Measurements from ENCODE around the gene PDZD2. TPM values are rescaled to one million over a fixed set of nuclear protein-coding genes. Genes with fewer than 3 reads are reported as not detected.

The PDZD2 gene
- total and polyA plus RNA-seq, 2 experiments from 2014 or later = 8.3 to 16.9 TPM

DNA sequence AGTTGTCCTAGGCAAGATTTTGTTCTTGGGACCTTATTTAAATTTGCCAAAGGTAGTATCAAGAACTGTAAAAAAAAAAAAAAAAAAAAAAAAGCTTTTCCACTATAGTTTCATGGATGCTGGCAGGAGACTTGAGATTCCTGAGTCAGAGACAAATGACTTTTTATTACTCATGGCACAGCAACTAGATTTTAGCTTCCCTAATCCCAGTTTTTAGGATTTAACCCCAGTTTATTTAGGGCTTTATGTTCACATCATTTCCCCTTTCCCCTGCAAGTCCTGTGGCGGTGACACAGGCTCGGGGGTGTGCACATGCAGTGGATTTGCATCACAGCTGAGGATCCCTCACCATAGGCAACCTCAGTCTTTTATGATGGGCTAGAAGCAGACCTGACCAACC lies 390.3 kb downstream of the PDZD2 start:
- Mint-ChIP-seq H3K4me1 (peaks cover 25% of the 10 kb centered on the region), H3K9me3 (no peaks in the 10 kb centered on the region), H3K36me3 (ENCODE audit: low read depth) (no peaks in the 10 kb centered on the region; the same call in 2 of the 3 replicates), H3K27ac (no peak overlapping the region), H3K27me3 (ENCODE audit: insufficient read depth, low read depth, poor library complexity) (peaks cover 3% of the 10 kb centered on the region), H3K4me3 (no peak overlapping the region)
- no peak overlapping the region for H3K4me2 ChIP-seq
- no peaks in the 10 kb centered on the region for H3F3A ChIP-seq (replicated peaks; ENCODE audit: low read depth)
- no peaks in the 10 kb centered on the region for H3K9me2 ChIP-seq (ENCODE audit: insufficient read depth)
- no peak overlapping the region for H2AFZ ChIP-seq
- TF ChIP-seq STAT1 (IDR thresholded peaks at IDR 0.05; ENCODE audit: unreplicated experiment) = no peak
- no peak for TF ChIP-seq CREB1 (CRISPR knock-in tag; IDR thresholded peaks at IDR 0.05; ENCODE audit: low read depth)
- TF ChIP-seq, protein P1, sequence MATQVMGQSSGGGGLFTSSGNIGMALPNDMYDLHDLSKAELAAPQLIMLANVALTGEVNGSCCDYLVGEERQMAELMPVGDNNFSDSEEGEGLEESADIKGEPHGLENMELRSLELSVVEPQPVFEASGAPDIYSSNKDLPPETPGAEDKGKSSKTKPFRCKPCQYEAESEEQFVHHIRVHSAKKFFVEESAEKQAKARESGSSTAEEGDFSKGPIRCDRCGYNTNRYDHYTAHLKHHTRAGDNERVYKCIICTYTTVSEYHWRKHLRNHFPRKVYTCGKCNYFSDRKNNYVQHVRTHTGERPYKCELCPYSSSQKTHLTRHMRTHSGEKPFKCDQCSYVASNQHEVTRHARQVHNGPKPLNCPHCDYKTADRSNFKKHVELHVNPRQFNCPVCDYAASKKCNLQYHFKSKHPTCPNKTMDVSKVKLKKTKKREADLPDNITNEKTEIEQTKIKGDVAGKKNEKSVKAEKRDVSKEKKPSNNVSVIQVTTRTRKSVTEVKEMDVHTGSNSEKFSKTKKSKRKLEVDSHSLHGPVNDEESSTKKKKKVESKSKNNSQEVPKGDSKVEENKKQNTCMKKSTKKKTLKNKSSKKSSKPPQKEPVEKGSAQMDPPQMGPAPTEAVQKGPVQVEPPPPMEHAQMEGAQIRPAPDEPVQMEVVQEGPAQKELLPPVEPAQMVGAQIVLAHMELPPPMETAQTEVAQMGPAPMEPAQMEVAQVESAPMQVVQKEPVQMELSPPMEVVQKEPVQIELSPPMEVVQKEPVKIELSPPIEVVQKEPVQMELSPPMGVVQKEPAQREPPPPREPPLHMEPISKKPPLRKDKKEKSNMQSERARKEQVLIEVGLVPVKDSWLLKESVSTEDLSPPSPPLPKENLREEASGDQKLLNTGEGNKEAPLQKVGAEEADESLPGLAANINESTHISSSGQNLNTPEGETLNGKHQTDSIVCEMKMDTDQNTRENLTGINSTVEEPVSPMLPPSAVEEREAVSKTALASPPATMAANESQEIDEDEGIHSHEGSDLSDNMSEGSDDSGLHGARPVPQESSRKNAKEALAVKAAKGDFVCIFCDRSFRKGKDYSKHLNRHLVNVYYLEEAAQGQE (IDR thresholded peaks at IDR 0.05; ENCODE audit: unreplicated experiment) = no peak
- TF ChIP-seq, protein P2, sequence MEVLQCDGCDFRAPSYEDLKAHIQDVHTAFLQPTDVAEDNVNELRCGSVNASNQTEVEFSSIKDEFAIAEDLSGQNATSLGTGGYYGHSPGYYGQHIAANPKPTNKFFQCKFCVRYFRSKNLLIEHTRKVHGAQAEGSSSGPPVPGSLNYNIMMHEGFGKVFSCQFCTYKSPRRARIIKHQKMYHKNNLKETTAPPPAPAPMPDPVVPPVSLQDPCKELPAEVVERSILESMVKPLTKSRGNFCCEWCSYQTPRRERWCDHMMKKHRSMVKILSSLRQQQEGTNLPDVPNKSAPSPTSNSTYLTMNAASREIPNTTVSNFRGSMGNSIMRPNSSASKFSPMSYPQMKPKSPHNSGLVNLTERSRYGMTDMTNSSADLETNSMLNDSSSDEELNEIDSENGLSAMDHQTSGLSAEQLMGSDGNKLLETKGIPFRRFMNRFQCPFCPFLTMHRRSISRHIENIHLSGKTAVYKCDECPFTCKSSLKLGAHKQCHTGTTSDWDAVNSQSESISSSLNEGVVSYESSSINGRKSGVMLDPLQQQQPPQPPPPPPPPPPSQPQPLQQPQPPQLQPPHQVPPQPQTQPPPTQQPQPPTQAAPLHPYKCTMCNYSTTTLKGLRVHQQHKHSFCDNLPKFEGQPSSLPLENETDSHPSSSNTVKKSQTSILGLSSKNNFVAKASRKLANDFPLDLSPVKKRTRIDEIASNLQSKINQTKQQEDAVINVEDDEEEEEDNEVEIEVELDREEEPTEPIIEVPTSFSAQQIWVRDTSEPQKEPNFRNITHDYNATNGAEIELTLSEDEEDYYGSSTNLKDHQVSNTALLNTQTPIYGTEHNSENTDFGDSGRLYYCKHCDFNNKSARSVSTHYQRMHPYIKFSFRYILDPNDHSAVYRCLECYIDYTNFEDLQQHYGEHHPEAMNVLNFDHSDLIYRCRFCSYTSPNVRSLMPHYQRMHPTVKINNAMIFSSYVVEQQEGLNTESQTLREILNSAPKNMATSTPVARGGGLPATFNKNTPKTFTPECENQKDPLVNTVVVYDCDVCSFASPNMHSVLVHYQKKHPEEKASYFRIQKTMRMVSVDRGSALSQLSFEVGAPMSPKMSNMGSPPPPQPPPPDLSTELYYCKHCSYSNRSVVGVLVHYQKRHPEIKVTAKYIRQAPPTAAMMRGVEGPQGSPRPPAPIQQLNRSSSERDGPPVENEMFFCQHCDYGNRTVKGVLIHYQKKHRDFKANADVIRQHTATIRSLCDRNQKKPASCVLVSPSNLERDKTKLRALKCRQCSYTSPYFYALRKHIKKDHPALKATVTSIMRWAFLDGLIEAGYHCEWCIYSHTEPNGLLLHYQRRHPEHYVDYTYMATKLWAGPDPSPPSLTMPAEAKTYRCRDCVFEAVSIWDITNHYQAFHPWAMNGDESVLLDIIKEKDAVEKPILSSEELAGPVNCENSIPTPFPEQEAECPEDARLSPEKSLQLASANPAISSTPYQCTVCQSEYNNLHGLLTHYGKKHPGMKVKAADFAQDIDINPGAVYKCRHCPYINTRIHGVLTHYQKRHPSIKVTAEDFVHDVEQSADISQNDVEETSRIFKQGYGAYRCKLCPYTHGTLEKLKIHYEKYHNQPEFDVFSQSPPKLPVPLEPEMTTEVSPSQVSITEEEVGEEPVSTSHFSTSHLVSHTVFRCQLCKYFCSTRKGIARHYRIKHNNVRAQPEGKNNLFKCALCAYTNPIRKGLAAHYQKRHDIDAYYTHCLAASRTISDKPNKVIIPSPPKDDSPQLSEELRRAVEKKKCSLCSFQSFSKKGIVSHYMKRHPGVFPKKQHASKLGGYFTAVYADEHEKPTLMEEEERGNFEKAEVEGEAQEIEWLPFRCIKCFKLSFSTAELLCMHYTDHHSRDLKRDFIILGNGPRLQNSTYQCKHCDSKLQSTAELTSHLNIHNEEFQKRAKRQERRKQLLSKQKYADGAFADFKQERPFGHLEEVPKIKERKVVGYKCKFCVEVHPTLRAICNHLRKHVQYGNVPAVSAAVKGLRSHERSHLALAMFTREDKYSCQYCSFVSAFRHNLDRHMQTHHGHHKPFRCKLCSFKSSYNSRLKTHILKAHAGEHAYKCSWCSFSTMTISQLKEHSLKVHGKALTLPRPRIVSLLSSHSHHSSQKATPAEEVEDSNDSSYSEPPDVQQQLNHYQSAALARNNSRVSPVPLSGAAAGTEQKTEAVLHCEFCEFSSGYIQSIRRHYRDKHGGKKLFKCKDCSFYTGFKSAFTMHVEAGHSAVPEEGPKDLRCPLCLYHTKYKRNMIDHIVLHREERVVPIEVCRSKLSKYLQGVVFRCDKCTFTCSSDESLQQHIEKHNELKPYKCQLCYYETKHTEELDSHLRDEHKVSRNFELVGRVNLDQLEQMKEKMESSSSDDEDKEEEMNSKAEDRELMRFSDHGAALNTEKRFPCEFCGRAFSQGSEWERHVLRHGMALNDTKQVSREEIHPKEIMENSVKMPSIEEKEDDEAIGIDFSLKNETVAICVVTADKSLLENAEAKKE (CRISPR knock-in tag; IDR thresholded peaks at IDR 0.05) = no peak
- no peak for TF ChIP-seq NANOG (IDR thresholded peaks at IDR 0.05; ENCODE audit: borderline replicate concordance)
- no peak for TF ChIP-seq ZNF331 (CRISPR knock-in tag; IDR thresholded peaks at IDR 0.05; ENCODE audit: low read depth)
- TF ChIP-seq EZH2 (IDR thresholded peaks at IDR 0.05; ENCODE audit: low read depth, unreplicated experiment) = no peak
- TF ChIP-seq JUNB (IDR thresholded peaks at IDR 0.05; ENCODE audit: unreplicated experiment) = no peak
- no peak for TF ChIP-seq EZH2phosphoT487 (IDR thresholded peaks at IDR 0.05; ENCODE audit: unreplicated experiment)
- TF ChIP-seq, protein P3, sequence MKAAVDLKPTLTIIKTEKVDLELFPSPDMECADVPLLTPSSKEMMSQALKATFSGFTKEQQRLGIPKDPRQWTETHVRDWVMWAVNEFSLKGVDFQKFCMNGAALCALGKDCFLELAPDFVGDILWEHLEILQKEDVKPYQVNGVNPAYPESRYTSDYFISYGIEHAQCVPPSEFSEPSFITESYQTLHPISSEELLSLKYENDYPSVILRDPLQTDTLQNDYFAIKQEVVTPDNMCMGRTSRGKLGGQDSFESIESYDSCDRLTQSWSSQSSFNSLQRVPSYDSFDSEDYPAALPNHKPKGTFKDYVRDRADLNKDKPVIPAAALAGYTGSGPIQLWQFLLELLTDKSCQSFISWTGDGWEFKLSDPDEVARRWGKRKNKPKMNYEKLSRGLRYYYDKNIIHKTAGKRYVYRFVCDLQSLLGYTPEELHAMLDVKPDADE (IDR thresholded peaks at IDR 0.05) = no peak
- TF ChIP-seq, protein P4, sequence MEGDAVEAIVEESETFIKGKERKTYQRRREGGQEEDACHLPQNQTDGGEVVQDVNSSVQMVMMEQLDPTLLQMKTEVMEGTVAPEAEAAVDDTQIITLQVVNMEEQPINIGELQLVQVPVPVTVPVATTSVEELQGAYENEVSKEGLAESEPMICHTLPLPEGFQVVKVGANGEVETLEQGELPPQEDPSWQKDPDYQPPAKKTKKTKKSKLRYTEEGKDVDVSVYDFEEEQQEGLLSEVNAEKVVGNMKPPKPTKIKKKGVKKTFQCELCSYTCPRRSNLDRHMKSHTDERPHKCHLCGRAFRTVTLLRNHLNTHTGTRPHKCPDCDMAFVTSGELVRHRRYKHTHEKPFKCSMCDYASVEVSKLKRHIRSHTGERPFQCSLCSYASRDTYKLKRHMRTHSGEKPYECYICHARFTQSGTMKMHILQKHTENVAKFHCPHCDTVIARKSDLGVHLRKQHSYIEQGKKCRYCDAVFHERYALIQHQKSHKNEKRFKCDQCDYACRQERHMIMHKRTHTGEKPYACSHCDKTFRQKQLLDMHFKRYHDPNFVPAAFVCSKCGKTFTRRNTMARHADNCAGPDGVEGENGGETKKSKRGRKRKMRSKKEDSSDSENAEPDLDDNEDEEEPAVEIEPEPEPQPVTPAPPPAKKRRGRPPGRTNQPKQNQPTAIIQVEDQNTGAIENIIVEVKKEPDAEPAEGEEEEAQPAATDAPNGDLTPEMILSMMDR (conservative IDR thresholded peaks at IDR 0.05; ENCODE audit: low read depth in 2 of 2) = no peak
- no peak for TF ChIP-seq ZNF114 (CRISPR knock-in tag; IDR thresholded peaks at IDR 0.05)
- TF ChIP-seq POLR2AphosphoS5 (IDR thresholded peaks at IDR 0.05; ENCODE audit: low read depth) = no peak
- H3K36me3 ChIP-seq (ENCODE audit: insufficient read depth) = no peaks in the 10 kb centered on the region
- ATAC-seq (no peak), DNase-seq (ENCODE audit: low spot score) (no peak)
- H4K20me1 ChIP-seq (replicated peaks; ENCODE audit: insufficient read depth) = no peaks in the 10 kb centered on the region
- H3K27ac ChIP-seq (ENCODE audit: low read depth) = no peak overlapping the region
- H3K27me3 ChIP-seq (ENCODE audit: insufficient read depth) = no peaks in the 10 kb centered on the region
- peaks cover 34% of the 10 kb centered on the region for H3K4me1 ChIP-seq (ENCODE audit: insufficient read depth)
- no peaks in the 10 kb centered on the region for H3K79me2 ChIP-seq (replicated peaks; ENCODE audit: insufficient read depth)
- H3K4me3 ChIP-seq = no peak overlapping the region

All from GM23338 (cell line).